Endodermal cell (in vitro differentiated cells): Measurements from ENCODE around the gene MPPED2. TPM values are rescaled to one million over a fixed set of nuclear protein-coding genes. Genes with fewer than 3 reads are reported as not detected.

Experiments
- DNase-seq: peaks from one replicate; pipeline ENCODE4 v3.0.0-alpha.2; 2017
- H3K27ac ChIP-seq: 2 replicates; pipeline ENCODE4 v1.5.1; 2013; ENCODE audit warnings: mild to moderate bottlenecking, low read depth, low read length, moderate library complexity
- H3K27me3 ChIP-seq: 2 replicates; pipeline ENCODE4 v1.6.1; 2013; ENCODE audit warnings: mild to moderate bottlenecking, low read length, moderate library complexity; ENCODE audit not compliant: insufficient read depth, control insufficient read depth, poor library complexity, severe bottlenecking
- H3K36me3 ChIP-seq: 2 replicates; pipeline ENCODE4 v1.7.0; 2013; ENCODE audit warnings: mild to moderate bottlenecking, low read length, moderate library complexity; ENCODE audit not compliant: control insufficient read depth, insufficient read depth
- H3K4me1 ChIP-seq: one replicate; pipeline ENCODE4 v1.7.0; 2013; ENCODE audit warnings: low read length; ENCODE audit not compliant: control insufficient read depth, insufficient read depth
- H3K4me3 ChIP-seq: 2 replicates; pipeline ENCODE4 v1.5.1; 2013; ENCODE audit warnings: mild to moderate bottlenecking, low read length, moderate library complexity
- H3K9ac ChIP-seq: 2 replicates; pipeline ENCODE4 v1.6.1; 2013; ENCODE audit warnings: mild to moderate bottlenecking, low read length, moderate library complexity; ENCODE audit not compliant: poor library complexity, severe bottlenecking; ENCODE audit errors: extremely low read depth
- H3K9me3 ChIP-seq: 2 replicates; pipeline ENCODE4 v1.6.1; 2013; ENCODE audit warnings: mild to moderate bottlenecking, low read length, moderate library complexity; ENCODE audit not compliant: control insufficient read depth
- H3K27ac Mint-ChIP-seq: 2 replicates; pipeline ENCODE4 v1.8.0; 2020; ENCODE audit warnings: mixed read lengths
- H3K27me3 Mint-ChIP-seq: 2 replicates; pipeline ENCODE4 v1.8.0; 2021; ENCODE audit warnings: mild to moderate bottlenecking, mixed read lengths; ENCODE audit not compliant: insufficient read depth
- H3K36me3 Mint-ChIP-seq: 2 replicates; pipeline ENCODE4 v1.8.0; 2020; ENCODE audit warnings: low read depth, mixed read lengths
- H3K4me1 Mint-ChIP-seq: 2 replicates; pipeline ENCODE4 v1.8.0; 2020; ENCODE audit warnings: mixed read lengths
- H3K4me3 Mint-ChIP-seq: 2 replicates; pipeline ENCODE4 v1.8.0; 2020; ENCODE audit warnings: mild to moderate bottlenecking, moderate library complexity, mixed read lengths
- H3K9me3 Mint-ChIP-seq: 2 replicates; pipeline ENCODE4 v1.8.0; 2020; ENCODE audit warnings: mild to moderate bottlenecking, mixed read lengths
- CTCF ChIP-seq: fragments of 200-600 bp; sonication (generic); conservative IDR thresholded peaks from 2 replicates; pipeline ENCODE4 v1.5.0; 2021; ENCODE audit warnings: antibody characterized with exemption, mild to moderate bottlenecking
- WGBS, 2 experiments: methylation state at CpG; one replicate each; pipeline versions ENCODE4 v1.1.5 to v1.1.7; 2013; ENCODE audit warnings: missing lambda C conversion rate in 2 of 2, mixed read lengths in 1 of 2; ENCODE audit not compliant: insufficient coverage in 1 of 2, insufficient read length in 1 of 2; 5-methylcytosine and 5-hydroxymethylcytosine counted together
- total RNA-seq, 2 donors: library from RNA; stranded (reverse); fragmentation: NEBNext Ultra II Directional in 1 of 2; extraction: Animal tissue kit (Norgen Biotek cat#: 25700) in 1 of 2; gene quantifications; 2 replicates in 1 of 2; 3 replicates in 1 of 2; pipeline ENCODE4 v1.2.1, GENCODE V29; 2021

The MPPED2 gene
- total RNA-seq, 2 donors from 2014 or later: 1.5 to 16.4 TPM

- 94 to 100% methylated on average over 1 to 2 of the region's 2 CpGs for WGBS, 2 experiments
- H3K36me3 ChIP-seq: no peaks in the 10 kb centered on the region
- no peak overlapping the region for H3K4me3 Mint-ChIP-seq
Measured at GRCh38 chr11:30509364-30509763, 76.8 kb downstream of the MPPED2 start.

GRCh38 chr11:30508594-30508993 is 77.6 kb downstream of the MPPED2 start:
- no peak overlapping the region for H3K4me3 ChIP-seq
- H3K4me1 ChIP-seq: no peaks in the 10 kb centered on the region
- Mint-ChIP-seq H3K27me3 (no peaks in the 10 kb centered on the region), H3K9me3 (no peaks in the 10 kb centered on the region), H3K4me3 (no peak overlapping the region), H3K36me3 (no peaks in the 10 kb centered on the region), H3K27ac (no peak overlapping the region), H3K4me1 (peaks cover 11% of the 10 kb centered on the region)
- 88 to 92% methylated on average over 1 to 2 of the region's 3 CpGs for WGBS, 2 experiments
- no peaks in the 10 kb centered on the region for H3K36me3 ChIP-seq
- H3K9me3 ChIP-seq: no peaks in the 10 kb centered on the region
- no peaks in the 10 kb centered on the region for H3K27me3 ChIP-seq
- H3K27ac ChIP-seq: no peak overlapping the region
- no peak for DNase-seq
- H3K9ac ChIP-seq: no peak overlapping the region
- no peak for TF ChIP-seq CTCF

More at GRCh38 chr11:30509364-30509763, 76.8 kb downstream of the MPPED2 start:
- H3K27me3 ChIP-seq: no peaks in the 10 kb centered on the region
- Mint-ChIP-seq H3K27me3 (no peaks in the 10 kb centered on the region), H3K27ac (no peak overlapping the region), H3K4me1 (peaks cover 8% of the 10 kb centered on the region), H3K9me3 (no peaks in the 10 kb centered on the region), H3K36me3 (no peaks in the 10 kb centered on the region)
- DNase-seq: no peak
- no peak overlapping the region for H3K4me3 ChIP-seq
- H3K4me1 ChIP-seq: no peaks in the 10 kb centered on the region
- no peak for TF ChIP-seq CTCF
- no peak overlapping the region for H3K27ac ChIP-seq
- no peak overlapping the region for H3K9ac ChIP-seq
- no peaks in the 10 kb centered on the region for H3K9me3 ChIP-seq

- no peaks in the 10 kb centered on the region for H3K9me3 ChIP-seq
- no peak overlapping the region for H3K4me3 ChIP-seq
- Mint-ChIP-seq H3K27me3 (no peaks in the 10 kb centered on the region), H3K36me3 (no peaks in the 10 kb centered on the region), H3K4me3 (no peak overlapping the region), H3K27ac (no peak overlapping the region), H3K9me3 (no peaks in the 10 kb centered on the region), H3K4me1 (peaks cover 13% of the 10 kb centered on the region)
- no peak overlapping the region for H3K9ac ChIP-seq
- no peak for TF ChIP-seq CTCF
- no peak for DNase-seq
- H3K4me1 ChIP-seq: no peaks in the 10 kb centered on the region
- H3K27ac ChIP-seq: no peak overlapping the region
- H3K36me3 ChIP-seq: no peaks in the 10 kb centered on the region
- WGBS, 2 experiments: 83 to 95% methylated on average over 1 to 3 of the region's 3 CpGs
- H3K27me3 ChIP-seq: no peaks in the 10 kb centered on the region
Measured at GRCh38 chr11:30505603-30506002, 80.5 kb downstream of the MPPED2 start.
